Activated gamma-delta T cell (primary cell): ENCODE results near the gene SCUBE2.
"Not testable (repeated sequence)": the region's sequence is repeated elsewhere in the genome, so short reads cannot be mapped to it uniquely, and the experiment has no call there.

Source experiments
- DNase-seq: peaks from one replicate; lab custom pipeline; 2025; lab: John Stamatoyannopoulos, UW

Gene SCUBE2

GRCh38 chr11:9109858-9110731, 18.7 kb upstream of the SCUBE2 start:
- no peak for DNase-seq

DNA sequence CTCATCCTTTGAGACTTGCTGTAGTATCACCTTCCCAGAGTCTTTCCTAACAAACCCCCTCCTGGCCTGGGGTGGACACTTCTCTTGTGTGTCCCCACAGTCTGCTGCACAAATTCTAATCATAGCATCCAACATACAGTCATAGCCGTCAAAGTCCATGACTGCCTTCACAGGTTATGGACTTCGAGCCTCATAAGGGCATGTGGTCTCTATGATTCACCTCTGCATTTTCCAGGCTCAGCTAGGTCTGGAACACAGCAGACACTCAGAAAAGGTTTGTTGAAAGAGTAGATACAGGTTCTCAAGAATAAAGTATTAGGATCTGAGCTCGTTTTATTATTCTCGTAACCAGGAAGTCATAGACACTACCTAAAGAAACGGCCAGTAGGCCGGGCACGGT, 13.2 kb upstream of the SCUBE2 start:
- DNase-seq, result no peak

DNA sequence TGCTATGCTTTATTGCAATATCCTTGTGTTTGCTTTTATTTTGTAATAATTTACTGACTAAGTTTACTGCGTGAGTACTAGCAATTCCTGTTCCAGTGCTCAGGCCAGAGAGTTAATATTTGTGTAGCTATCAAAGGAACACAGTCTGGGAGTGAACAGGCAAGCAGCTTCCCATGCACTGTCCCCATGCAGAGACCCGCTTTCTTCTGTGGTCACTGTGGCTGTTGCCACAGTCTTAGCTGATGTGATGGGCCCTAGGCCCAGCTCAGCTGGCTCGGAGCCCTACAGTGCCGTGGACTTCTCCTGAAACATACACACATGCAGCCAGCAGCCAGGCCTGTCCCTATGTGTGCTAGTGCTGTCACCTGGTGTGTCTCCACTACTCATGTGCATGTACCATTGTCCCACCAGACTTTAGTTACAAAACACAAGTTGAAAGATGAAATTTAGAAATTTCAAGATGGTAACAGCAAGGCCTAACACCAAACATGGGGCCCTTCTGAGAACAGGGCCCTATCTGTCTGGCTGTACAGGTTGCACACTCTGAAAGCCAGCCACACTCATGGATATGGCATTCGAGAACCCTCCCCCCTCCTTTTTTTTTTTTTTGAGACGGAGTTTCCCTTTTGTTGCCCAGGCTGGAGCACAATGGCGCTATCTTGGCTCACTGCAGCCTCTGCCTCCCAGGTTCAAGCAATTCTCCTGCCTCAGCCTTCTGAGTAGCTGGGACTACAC, 12.3 kb upstream of the SCUBE2 start:
- no peak for DNase-seq

DNA sequence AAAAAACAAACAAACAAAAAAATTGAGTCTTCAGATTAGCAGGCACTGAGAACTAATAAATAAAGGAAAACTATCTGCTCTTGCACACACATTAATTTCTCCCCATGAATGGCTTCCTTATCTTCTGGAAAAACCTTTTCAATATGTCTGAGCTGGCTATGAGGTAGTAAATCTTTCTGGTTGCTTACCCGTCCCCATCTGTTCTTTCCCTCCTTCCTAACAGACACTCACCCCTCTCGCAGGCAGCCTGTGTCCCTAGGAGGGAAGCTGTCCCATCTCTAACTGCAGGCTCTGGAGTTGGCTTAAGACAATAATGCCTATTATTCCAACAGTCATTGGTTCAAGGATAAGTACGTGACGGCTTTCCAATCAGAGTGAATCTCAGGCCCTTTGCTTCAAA, 8.2 kb upstream of the SCUBE2 start:
- DNase-seq, result no peak

DNA sequence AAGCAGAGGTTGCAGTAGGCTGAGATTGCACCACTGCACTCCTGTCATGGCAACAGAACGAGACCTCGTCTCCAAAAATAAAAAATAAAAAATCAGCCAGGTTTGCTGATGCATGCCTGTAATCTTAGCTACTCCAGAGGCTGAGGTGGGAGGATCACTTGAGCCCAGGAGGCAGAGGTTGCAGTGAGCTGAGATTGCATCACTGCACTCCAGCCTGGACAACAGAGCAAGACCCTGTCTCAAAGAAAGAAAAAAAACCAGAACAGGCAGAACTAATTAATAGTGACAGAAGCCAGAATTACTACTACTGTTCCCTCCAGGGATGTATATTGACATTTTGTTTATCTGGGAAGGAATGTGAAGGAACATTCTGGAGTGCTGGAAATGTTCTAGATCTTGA, 7.1 kb upstream of the SCUBE2 start:
- DNase-seq, result not testable (repeated sequence)

DNA sequence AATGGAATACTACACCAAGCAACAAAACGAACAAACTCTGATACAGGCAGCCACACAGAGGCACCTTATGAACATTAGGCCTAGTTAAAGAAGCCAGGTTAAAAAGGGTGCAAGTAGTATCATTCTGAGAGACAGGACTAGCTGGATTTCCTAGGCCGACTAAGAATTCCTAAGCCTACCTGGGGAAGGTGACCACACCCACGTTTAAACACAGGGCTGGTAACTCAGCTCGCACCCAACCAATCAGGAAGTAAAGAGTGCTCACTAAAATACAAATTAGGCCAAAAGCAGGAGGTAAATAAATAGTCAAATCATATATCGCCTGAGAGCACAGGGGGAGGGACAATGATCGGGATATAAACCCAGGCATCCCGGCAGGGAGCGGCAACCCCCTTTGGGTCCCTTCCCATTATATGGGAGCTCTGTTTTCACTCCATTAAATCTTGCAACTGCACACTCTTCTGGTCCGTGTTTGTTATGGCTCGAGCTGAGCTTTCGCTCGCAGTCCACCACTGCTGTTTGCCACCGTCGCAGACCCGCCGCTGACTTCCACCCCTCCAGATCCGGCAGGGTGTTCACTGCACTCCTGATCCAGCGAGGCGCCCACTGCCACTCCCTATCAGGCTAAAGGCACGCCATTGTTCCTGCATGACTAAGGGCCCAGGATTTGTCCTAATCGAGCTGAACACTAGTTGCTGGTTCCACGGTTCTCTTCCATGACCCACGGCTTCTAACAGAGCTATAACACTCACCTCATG, 6.0 kb upstream of the SCUBE2 start:
- DNase-seq, result not testable (repeated sequence)

DNA sequence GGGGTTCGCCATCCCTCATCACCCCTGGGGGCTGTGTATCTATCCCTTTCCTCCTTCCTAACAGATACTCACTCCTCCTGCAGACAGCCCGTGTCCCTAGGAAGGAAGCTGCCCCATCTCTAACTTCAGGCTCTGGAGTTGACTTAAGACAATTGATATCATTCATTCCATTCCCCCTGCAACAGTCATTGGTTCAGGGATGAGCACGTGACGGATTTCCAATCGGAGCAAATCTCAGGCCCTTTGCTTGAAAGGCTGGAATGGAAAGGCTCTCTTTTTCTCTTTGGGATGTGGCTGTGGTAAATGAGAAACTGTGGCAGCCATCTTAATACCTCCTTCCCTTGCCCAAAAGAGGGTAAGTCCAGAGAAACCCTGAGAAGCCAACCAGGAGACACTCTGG, 5.0 kb upstream of the SCUBE2 start:
- DNase-seq, result no peak

DNA sequence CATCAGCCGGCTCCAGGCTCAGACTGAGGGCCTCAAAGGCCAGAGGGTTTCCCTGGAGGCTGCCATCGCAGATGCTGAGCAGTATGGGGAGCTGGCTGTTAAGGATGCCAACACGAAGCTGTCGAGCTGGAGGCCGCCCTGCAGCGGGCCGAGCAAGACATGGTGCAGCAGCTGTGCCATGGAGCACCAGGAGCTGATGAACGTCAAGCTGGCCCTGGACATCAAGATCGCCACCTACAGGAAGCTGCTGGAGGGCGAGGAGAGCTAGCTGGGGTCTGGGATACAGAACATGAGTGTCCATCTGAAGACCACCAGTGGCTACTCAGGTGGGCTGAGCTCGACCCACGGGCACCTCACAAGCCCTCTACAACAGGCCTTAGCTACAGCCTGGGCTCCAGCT, 4.0 kb upstream of the SCUBE2 start:
- no peak for DNase-seq

- no peak for DNase-seq
These were observed 3.0 kb upstream of the SCUBE2 start for GRCh38 chr11:9094420-9094819.

GRCh38 chr11:9092853-9093778, 1.7 kb upstream of the SCUBE2 start:
- DNase-seq, result no peak

DNA sequence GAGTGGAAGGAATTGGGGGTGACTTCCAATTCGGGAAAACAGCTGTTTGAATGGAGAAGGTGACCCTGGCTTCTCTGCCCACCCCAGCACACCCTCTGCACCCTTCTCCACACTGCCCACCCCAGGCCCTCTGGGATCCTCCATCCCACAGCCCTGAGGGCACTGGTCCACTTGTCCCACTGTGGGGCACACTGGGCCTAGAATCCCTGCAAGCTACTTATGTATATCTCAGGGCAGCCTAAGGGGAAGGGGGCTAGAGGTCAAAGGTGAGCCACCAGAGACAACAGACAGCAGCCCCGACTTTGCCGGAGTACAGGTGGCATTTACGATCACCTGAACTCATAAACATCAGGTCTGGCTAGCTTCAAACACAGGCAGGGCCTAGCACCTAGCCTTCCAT, 673 bp upstream of the SCUBE2 start:
- DNase-seq, result no peak

GRCh38 chr11:9090488-9091043, 833 bp downstream of the SCUBE2 start:
- DNase-seq, result no peak

DNA sequence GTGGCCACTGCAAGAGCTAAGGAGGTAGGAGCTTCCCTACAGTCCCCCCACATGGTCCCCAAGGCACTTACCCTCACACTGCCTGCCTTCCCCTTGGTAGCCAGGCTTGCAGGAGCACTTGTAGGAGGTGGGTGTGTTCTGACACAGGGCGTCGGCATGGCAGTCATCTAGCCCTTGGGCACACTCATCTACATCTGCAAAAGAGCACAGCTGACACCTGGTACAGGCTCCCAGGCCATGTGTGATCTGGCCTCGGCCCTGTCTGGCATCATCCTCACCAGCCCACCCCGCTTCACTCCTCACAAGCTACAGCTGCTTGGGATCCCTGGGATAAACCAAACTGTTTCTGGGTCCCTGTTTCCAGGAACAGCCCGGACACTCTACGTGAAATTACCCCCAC, 1.8 kb downstream of the SCUBE2 start:
- no peak for DNase-seq

- DNase-seq, result no peak
These were observed 2.3 kb downstream of the SCUBE2 start for GRCh38 chr11:9089061-9089460.

GRCh38 chr11:9082575-9082974, 8.8 kb downstream of the SCUBE2 start:
- DNase-seq, result no peak

DNA sequence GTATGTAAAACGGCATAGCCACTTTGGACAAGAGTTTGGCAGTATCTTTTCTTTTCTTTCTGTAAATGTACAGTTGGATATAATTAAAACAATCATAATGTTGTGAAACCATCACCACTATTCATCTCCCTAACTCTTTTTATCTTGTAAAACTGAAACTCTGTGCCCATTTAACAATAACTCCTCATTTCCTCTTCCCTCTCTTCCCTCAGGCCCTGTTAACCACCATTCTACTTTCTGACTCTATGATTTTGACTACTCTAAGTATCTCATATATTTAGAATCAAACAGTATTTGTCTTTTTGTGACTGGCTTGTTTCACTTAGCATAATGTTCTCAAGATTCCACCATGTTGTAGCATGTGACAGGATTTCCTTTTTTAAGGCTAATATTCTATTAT, 10.2 kb downstream of the SCUBE2 start:
- no peak for DNase-seq

DNA sequence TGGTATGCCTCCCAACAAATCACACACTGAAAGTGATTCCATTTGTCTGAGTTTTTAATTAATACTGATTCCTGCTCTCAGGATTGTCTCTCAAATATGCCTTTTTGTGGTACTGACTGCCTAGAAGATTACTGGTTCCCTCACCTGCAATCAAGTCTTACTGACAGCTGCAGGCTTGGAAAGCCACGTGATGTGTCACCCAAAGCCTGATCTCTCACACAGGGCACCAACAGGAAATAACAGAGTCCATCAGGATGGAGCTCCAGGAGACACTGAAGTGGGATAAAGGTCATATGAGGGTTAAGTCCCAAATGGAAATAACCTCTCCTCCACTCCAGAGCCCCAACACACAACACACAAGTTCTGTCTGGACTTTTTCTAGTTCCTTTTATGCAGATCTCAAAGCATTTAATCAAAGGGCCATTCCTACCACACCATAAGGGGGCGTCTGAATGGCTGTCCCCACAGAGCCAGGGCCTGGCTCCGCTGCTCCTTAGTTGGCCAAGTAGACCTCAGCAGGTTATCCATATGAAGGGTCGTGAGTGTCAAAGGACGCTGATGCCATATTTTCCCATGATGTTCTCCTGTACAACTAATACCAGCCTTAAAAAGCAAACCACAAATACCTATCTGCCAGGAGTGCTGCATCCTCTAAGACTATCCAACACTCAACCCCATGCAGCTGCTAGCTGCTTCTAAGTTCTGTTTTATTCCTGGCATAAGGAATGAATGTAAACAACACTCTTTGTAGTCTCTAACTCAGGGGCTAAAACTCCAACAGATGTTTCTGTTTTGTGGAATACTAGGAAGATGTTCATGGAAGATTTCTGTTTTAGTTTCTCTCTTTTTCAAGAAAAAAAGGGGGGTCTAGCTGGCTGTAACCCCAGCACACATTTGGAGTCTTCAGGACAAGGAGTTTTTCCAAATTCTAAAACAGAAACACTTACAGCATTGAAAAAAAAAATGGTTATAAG, 13.0 kb downstream of the SCUBE2 start:
- no peak for DNase-seq

- DNase-seq, result no peak
These were observed 14.2 kb downstream of the SCUBE2 start for GRCh38 chr11:9077164-9077563.

DNA sequence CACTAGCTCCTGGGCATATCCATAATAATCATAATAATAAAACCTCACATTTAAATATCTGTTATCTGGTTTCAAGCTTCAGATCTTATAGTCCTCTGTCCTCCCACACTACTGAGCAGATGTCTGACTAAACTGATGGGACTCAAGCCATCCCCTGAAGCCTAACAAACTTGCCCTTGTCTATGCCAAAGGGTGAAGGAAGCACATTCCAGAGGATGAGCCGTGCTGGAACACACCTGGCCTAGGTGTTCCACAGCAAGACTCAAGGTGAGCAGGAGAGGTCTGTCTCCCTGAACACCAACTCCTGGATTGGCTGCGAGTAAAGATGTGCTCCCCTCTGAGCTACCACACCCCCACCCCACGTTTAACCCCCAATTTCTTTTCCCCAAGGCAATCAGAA, 14.7 kb downstream of the SCUBE2 start:
- no peak for DNase-seq

GRCh38 chr11:9076046-9076445, 15.4 kb downstream of the SCUBE2 start:
- no peak for DNase-seq
